CD4-positive, alpha-beta T cell treated with Interleukin-2 at 100 ng/mL for 4 hours (primary cell): ENCODE measurements around the gene EEF1AKMT4.
A peak's percentile ranks its signal among the peaks of the same experiment; 100 is the strongest.

ENCODE experiments used
- DNase-seq: peaks from one replicate; pipeline ENCODE4 v3.0.0-alpha.2; 2020; ENCODE audit warnings: low spot score

The EEF1AKMT4 gene

GRCh38 chr3:184235381-184236032, 14.0 kb upstream of the EEF1AKMT4 start:
- DNase-seq: no peak

GRCh38 chr3:184236033-184236410, 13.4 kb upstream of the EEF1AKMT4 start:
- no peak for DNase-seq

DNA sequence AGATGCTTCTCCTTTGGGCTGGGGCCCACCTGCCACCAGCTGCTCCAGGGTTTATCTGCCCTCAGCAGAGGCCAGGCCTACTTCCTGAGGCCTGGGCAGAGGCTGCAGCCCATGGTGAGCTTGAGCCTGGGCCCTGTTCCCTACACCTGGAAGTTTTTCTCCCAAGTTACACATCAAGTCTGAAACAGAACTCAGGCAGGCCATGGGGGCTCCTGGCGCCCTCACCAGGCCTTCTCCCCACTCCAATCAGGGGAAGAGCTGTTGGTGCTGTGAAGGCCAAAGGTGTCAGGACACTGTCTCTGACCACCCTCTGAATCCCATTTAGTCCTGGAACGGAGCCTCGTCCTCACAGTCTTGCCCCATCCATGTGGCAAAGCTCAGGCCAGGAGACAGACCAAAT, 12.8 kb upstream of the EEF1AKMT4 start:
- DNase-seq: no peak

DNA sequence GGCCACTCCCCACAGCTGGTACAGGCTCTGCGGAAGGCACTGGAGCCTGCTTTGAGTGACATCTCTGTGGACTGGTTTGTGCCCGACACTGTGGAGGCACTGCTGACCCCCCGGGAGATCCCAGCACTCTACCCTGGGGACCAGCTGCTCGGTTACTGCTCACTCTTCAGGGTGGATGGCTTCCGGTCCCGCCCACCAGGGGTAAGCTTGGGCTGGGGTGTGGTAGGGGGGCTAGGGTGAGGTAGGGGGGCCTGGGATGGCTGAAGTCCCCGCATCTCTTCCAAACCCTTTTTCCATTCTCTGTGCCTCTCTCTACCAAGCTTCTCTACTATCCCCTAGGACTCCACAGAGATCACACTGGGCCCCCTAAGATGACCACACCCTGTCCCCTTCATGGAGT, 12.3 kb upstream of the EEF1AKMT4 start:
- DNase-seq: no peak

DNA sequence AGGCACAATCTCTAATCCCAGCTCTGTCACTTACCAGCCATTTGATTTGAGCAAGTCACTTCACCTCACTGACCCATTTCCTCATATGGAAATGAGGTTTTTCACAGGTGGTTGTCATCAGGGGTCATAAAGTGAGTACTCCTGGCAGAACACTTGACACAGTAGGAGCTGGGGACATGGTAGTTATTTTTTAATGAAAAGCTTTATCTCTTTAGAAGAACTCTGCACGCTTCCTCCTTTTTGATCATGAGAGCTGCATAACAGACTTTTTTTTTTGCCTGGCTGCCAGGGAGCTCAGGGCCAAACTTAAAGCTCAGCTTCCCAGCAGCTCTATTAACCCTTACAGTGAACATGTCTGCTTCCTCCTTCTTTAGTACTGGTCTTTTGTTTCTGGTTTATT, 11.7 kb upstream of the EEF1AKMT4 start:
- no peak for DNase-seq

GRCh38 chr3:184238246-184238818, 11.1 kb upstream of the EEF1AKMT4 start:
- DNase-seq: no peak

GRCh38 chr3:184239221-184239620, 10.3 kb upstream of the EEF1AKMT4 start:
- DNase-seq: no peak

DNA sequence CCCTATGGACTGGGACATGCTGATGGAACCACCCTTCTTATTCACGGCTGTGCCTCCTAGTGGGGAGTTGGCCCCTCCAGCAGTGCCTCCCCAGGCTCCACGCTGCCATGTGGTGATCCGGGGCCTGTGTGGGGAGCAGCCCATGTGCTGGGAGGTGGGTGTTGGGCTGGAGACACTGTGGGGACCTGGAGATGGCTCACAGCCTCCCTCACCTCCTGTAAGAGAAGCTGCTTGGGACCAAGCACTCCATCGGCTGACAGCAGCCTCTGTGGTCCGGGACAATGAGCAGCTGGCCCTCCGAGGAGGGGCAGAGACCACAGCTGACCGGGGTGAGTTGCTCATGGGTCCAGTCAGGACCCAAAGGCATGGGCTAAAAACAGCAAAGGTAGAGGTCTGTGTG, 9.8 kb upstream of the EEF1AKMT4 start:
- no peak for DNase-seq

DNA sequence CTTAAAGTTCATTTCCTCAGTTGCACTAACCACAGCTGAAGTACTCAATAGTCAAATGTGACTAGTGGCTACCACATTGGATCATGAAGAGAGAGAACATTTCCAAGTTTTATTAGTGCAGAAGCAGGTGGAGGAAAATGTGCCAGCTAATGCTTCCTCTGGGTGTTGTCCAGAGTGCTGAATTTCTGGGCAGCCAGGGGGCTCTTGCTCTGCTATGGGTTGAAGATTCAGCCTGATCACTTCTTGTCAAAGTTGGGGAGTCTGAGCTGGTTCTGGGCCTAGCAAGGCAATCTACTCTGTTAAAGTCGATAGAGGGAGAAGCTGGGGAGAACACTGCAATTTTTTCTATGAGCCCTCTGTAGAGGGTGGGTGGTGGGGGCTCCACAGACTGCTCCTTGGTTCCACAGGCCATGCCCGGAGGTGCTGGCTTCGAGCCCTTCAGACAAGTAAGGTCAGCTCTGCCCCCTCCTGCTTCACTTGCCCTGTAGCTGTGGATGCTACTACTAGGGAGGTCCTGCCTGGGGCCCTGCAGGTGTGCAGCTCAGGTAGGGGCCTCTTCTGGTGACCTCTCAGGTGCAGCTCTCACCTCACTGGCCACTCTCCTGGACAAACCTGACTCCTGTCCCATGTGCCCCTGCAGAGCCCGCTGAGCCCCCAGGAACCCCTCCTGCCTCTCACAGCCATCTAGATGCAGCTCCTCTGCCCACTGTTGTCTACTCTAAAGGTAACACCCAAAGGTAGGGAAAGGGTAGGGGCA, 8.9 kb upstream of the EEF1AKMT4 start:
- no peak for DNase-seq

- no peak for DNase-seq
Measured at GRCh38 chr3:184241141-184241446, 8.4 kb upstream of the EEF1AKMT4 start.

DNA sequence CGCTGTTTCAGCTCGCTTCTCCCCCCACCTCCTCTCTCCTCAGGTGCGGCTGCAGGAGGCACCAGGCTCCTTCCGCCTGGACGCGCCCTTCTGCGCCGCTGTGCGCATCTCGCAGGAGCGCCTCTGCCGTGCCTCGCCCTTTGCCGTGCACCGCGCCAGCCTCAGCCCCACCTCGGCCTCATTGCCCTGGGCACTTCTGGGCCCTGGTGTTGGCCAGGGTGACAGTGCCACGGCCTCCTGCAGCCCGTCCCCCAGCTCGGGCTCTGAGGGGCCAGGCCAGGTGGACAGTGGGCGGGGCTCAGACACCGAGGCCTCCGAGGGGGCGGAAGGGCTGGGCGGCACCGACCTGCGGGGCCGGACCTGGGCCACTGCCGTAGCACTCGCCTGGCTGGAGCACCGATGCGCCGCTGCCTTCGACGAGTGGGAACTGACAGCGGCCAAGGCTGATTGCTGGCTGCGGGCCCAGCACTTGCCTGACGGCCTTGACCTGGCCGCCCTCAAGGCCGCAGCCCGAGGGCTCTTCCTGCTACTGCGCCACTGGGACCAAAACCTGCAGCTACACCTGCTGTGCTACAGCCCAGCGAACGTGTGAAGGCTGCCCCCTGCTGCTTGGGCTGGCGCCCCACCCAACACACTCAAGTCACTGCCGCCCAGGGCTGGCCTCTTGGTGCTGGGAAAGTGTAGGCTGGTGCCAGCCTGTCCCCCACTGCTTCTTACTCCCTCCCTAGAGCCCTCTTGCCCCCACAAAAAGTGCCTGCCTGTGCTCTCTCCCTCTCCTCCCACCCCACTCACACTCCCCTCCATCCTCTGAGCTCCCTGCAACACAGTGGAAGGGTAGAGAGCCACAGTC, 7.8 kb upstream of the EEF1AKMT4 start:
- DNase-seq: no peak

GRCh38 chr3:184242297-184242685, 7.2 kb upstream of the EEF1AKMT4 start:
- DNase-seq: no peak

DNA sequence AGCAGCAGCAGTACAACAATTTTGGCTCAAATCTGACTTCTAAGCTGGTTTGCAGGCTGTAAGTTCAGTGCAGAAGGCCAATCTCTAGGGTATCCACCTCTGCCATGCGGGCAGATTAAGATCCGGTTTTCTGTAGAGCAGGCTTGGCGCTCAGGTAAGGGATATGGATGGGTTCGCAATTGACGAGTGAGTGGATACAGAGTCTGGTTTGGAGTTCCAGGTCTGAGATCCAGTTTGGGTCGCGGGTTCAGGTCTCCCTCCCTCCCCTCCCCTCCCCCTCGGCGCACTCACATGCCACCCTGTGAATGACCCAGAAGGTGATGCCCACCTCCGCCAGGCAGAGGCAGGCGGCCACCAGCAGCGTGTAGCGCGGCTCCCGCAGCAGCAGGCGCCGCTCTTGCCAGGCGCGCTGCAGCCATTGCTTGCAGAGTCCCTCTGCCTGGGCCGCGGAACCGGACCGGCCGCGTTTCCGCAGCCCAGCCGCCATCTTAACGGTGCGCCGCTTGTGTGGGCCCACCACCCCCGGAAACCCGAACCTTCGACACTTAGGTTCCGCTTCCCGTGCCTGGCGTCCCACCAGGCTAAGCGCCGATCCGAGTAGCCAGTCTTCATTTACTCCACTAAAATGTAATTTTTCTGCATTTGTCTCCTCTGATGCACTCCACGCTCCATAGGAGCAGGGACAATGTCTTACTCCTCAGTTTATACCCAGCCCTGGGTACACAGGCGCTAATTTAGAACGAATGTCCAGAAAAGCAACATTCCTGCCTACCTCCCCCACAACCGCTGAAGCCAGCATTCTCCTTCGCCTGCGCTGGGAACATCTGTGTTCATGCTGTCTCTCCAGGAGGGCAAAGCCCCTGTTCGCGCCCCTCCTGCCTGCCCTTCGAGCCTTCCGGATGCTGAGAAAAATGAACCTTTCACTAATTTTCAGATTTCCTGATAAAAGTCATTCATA, 739 bp upstream of the EEF1AKMT4 start, which contains the start of gene ALG3:
TSS of gene ALG3 (minus strand) at position 509 of the 958 bp plus-strand sequence. CDS start at position 487, 22 bp downstream.
- DNase-seq: peak; percentile 89

GRCh38 chr3:184250167-184250828, 826 bp downstream of the EEF1AKMT4 start:
- peak; percentile 92 for DNase-seq

GRCh38 chr3:184255291-184256039, 6.0 kb downstream of the EEF1AKMT4 start:
- DNase-seq: no peak

GRCh38 chr3:184257083-184257915, 7.8 kb downstream of the EEF1AKMT4 start:
- DNase-seq: no peak

DNA sequence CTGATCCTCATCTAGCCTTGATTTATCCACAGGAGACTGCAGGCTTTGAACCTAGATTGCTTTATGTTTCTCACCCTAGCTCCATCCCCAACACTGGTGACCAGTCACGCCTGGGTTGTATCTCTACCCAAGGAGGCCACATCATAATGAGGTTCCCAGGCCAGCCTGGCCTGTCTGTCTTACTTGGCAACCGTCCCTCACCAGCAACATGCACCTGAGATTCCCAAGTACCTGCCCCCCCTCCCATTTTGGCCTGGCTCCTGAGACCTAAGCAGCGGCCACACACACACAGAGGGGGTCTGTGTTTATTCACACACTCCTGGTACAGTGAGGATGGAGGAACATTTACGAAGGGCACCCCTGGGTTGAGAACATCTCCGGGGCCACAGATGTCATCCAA, 9.5 kb downstream of the EEF1AKMT4 start:
- no peak for DNase-seq

DNA sequence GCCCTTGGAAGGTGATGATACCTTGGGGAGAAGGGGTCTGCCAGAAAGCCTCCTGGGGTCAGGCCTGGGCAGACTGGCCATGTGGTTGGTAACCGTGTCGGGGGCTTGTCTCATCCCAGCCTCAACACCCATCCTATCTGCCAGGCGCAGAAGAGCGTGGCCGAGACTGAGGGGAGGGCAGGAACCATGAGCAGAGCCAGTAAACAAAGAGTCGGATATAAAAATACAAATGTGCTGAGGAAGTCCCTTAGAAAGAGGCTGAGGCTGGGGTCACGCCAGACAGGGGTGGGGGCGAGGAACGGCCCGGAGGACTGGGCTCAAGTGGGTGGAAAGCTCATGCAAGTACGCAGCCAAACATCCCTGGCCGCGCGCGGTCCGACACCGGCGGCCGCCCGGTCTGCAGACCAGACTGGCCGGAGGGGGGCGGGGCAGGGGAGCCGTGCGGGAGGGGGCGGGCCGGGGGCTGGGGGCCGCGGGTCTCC, 10.0 kb downstream of the EEF1AKMT4 start:
- DNase-seq: no peak
